NCI-H146 treated with DMSO at 0.1 percent for 48 hours (cell line): ENCODE results near the gene SEPTIN6.

ENCODE experiments used
- DNase-seq: peaks from one replicate; lab custom pipeline; 2025; ENCODE audit not compliant: unreplicated experiment; lab: John Stamatoyannopoulos, UW

The SEPTIN6 gene

DNA sequence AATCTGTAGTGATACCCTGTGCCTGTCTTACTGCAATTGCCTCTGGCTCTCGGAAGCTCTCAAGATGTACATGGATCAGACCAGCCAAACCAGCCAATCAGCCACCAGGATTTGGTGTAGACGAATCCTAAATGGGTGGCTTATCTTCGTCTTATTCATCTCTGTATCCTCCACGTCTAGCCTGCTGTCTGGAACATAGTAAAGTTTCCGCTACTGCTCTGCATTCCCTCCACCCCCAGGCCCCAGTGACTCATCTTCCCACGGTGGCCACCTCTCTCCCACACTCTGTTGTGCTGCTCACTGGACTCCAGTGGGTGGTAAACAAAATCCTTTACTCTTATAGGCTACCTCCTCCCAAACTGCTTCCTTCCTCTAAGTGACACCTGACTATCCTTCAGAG lies 37.8 kb downstream of the SEPTIN6 start:
- DNase-seq: no peak

- DNase-seq: no peak
Measured at GRCh38 chrX:119654112-119654531, 38.8 kb downstream of the SEPTIN6 start.

DNA sequence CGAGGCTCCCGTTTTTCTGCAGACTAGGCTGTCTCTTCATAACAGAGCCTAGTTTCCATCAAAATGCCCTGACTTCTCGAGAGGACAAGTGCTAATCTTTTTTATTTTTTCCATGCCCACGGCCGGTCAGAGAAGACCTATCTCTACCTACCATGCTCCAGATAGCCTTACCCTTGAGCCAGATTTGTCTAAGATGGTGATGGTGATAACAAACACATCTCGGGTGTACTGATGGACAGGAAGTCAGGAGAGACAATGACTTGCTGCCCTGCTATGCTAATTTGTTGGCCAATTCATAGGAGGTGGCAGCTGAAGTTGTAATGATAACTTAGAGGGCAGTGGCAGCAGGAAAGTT lies 44.6 kb downstream of the SEPTIN6 start:
- DNase-seq: no peak

- DNase-seq: no peak
Measured at GRCh38 chrX:119647552-119648420, 45.2 kb downstream of the SEPTIN6 start.

GRCh38 chrX:119647089-119647488 lies 45.9 kb downstream of the SEPTIN6 start:
- no peak for DNase-seq

DNA sequence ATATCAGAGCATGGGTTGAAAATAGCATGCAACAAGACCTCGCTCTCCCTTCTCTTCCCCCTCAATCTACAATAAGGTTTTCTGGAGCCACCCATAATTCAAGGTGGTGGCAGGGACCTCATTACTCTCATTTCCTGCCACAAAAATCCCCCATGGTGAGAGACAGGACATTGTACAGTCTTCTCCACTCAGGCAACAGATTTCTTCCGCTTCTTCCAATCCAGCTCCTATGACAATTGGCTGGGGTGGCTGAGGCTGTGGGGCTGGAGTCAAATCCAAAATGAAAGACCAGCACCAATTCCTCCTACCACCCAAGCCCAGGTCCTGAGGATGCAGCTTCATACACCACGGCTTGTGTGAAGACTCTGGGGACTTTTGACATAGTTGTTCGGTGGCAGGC lies 46.5 kb downstream of the SEPTIN6 start:
- no peak for DNase-seq

DNA sequence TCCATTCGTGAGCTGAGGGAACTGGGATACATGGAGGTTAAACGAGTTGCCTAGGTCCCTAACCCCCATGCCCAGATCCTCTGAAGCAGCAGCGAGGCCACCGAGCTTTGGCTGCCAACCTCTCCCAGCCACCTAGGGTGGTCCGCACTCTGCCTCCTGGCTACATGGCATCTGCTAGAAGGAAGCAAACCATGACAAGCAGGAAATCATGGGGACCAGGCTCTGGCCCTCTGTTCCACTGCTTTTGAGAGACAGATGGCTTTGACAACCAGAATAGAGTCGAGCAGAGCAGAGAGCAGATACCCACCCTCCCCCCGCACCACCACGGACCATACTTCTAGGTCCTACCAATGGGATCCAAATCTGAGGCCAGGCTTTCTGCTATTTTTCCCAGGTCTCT lies 49.3 kb downstream of the SEPTIN6 start:
- no peak for DNase-seq
